Liver (tissue), 9 donors: ENCODE results near the gene TMED1. TPM values are rescaled to one million over a fixed set of nuclear protein-coding genes. Genes with fewer than 3 reads are reported as not detected.
A peak's percentile ranks its signal among the peaks of the same experiment; 100 is the strongest.

Experiments used
- DNase-seq: peaks from one replicate; pipeline ENCODE4 v3.0.0-alpha.2; 2017; ENCODE audit warnings: low spot score
- H3K27ac ChIP-seq, 2 donors: one replicate each; pipeline ENCODE4 v1.7.0; 2013; ENCODE audit warnings: inconsistent platforms in 2 of 2, low read length in 2 of 2, control low read depth in 1 of 2, low read depth in 1 of 2, mild to moderate bottlenecking in 1 of 2
- H3K27me3 ChIP-seq, 4 donors: one replicate each; pipeline versions ENCODE4 v1.6.1 to v1.7.0; 2013; ENCODE audit warnings: low read length in 3 of 4, inconsistent platforms in 1 of 4, mild to moderate bottlenecking in 1 of 4, moderate library complexity in 1 of 4; ENCODE audit not compliant: control insufficient read depth in 4 of 4, insufficient read depth in 4 of 4
- H3K36me3 ChIP-seq, 4 donors: one replicate each; pipeline versions ENCODE4 v1.6.1 to v1.7.0; 2013; ENCODE audit warnings: low read length in 3 of 4, mild to moderate bottlenecking in 3 of 4, low read depth in 1 of 4, moderate library complexity in 1 of 4; ENCODE audit not compliant: control insufficient read depth in 4 of 4, insufficient read depth in 3 of 4
- H3K4me1 ChIP-seq, 4 donors: one replicate each; pipeline versions ENCODE4 v1.6.1 to v1.7.0; 2013; ENCODE audit warnings: low read length in 3 of 4, mild to moderate bottlenecking in 3 of 4, moderate library complexity in 1 of 4; ENCODE audit not compliant: control insufficient read depth in 4 of 4, insufficient read depth in 4 of 4
- H3K4me3 ChIP-seq, 3 donors: one replicate each; pipeline versions ENCODE4 v1.6.1 to v1.7.0; 2013; ENCODE audit warnings: low read length in 3 of 3, control low read depth in 1 of 3, low read depth in 1 of 3, mild to moderate bottlenecking in 1 of 3
- H3K9ac ChIP-seq, 2 donors: one replicate each; pipeline ENCODE4 v1.7.0; 2013; ENCODE audit warnings: low read length in 2 of 2, mild to moderate bottlenecking in 2 of 2, moderate library complexity in 2 of 2, control low read depth in 1 of 2, low read depth in 1 of 2
- H3K9me3 ChIP-seq, 4 donors: one replicate each; pipeline versions ENCODE4 v1.6.1 to v1.7.0; 2013; ENCODE audit warnings: low read length in 3 of 4; ENCODE audit not compliant: control insufficient read depth in 4 of 4
- EGR1 ChIP-seq, 2 donors: IDR thresholded peaks; 2 replicates each; pipeline ENCODE4 v1.6.1; 2016 to 2018; ENCODE audit warnings: antibody characterized with exemption in 2 of 2, low read depth in 2 of 2
- FOXA1 ChIP-seq: IDR thresholded peaks from 2 replicates; pipeline ENCODE4 v1.6.1; 2016; ENCODE audit warnings: antibody characterized with exemption
- FOXA2 ChIP-seq: IDR thresholded peaks from 2 replicates; pipeline ENCODE4 v1.6.1; 2016; ENCODE audit warnings: antibody characterized with exemption
- GABPA ChIP-seq, 2 donors: IDR thresholded peaks in 1 of 2; conservative IDR thresholded peaks in 1 of 2; 2 replicates each; pipeline ENCODE4 v1.6.1; 2016; ENCODE audit warnings: antibody characterized with exemption in 2 of 2, mild to moderate bottlenecking in 1 of 2, moderate library complexity in 1 of 2
- HNF4A ChIP-seq, 2 donors: conservative IDR thresholded peaks; 2 replicates each; pipeline ENCODE4 v1.6.1; 2016; ENCODE audit warnings: antibody characterized with exemption in 2 of 2, mild to moderate bottlenecking in 2 of 2
- HNF4G ChIP-seq: IDR thresholded peaks from 2 replicates; pipeline ENCODE4 v1.6.1; 2016; ENCODE audit warnings: antibody characterized with exemption
- JUND ChIP-seq, 2 donors: IDR thresholded peaks; 2 replicates each; pipeline ENCODE4 v1.6.1; 2016; ENCODE audit warnings: antibody characterized with exemption in 2 of 2
- NR2F2 ChIP-seq: IDR thresholded peaks from 2 replicates; pipeline ENCODE4 v1.6.1; 2016; ENCODE audit warnings: antibody characterized with exemption
- RAD21 ChIP-seq, 2 donors: IDR thresholded peaks; 2 replicates each; pipeline ENCODE4 v1.6.1; 2016; ENCODE audit warnings: antibody characterized with exemption in 2 of 2, mild to moderate bottlenecking in 2 of 2
- RXRA ChIP-seq, 2 donors: IDR thresholded peaks; 2 replicates each; pipeline ENCODE4 v1.6.1; 2017 to 2018; ENCODE audit warnings: antibody characterized with exemption in 2 of 2, mild to moderate bottlenecking in 1 of 2
- SP1 ChIP-seq: IDR thresholded peaks from 2 replicates; pipeline ENCODE4 v1.6.1; 2018; ENCODE audit warnings: antibody characterized with exemption, mild to moderate bottlenecking
- TAF1 ChIP-seq: conservative IDR thresholded peaks from 2 replicates; pipeline ENCODE4 v1.6.1; 2016; ENCODE audit warnings: antibody characterized with exemption, mild to moderate bottlenecking
- YY1 ChIP-seq: IDR thresholded peaks from 2 replicates; pipeline ENCODE4 v1.6.1; 2016; ENCODE audit warnings: antibody characterized with exemption, mild to moderate bottlenecking
- WGBS: extraction: QIAGEN DNeasy Blood & Tissue Kit; methylation state at CpG from one replicate; pipeline ENCODE4 v1.1.7; 2013; 5-methylcytosine and 5-hydroxymethylcytosine counted together
- polyA plus RNA-seq, 2 donors: library from polyadenylated mRNA; stranded (reverse) in 1 of 2; unstranded in 1 of 2; fragments of 200-250 nt in 1 of 2; fragments of >200 nt in 1 of 2; fragmentation: Nextera tagmentation in 1 of 2; extraction: Ambion mirVana in 1 of 2; gene quantifications; one replicate each; pipeline versions ENCODE4 v1.2.1 to v1.2.3, GENCODE V29; 2013 to 2015
- total RNA-seq, 2 donors: library from RNA; depleted of rRNA; stranded (reverse); fragments of >200 nt; gene quantifications; one replicate each; pipeline ENCODE4 v1.2.3, GENCODE V29; 2014
- TF ChIP-seq, protein P1 (sequence below): IDR thresholded peaks from 2 replicates; pipeline ENCODE4 v1.6.1; 2016; ENCODE audit warnings: antibody characterized with exemption, mild to moderate bottlenecking
- TF ChIP-seq, protein P2 (sequence below): IDR thresholded peaks from 2 replicates; pipeline ENCODE4 v1.6.1; 2016; ENCODE audit warnings: antibody characterized with exemption
- TF ChIP-seq, protein P3 (sequence below): IDR thresholded peaks from 2 replicates; pipeline ENCODE4 v1.6.1; 2016; ENCODE audit warnings: antibody characterized with exemption
- donor health status: healthy.
- donor health status: healthy.
- donor health status: healthy.
- donor health status: healthy.
- donor health status: healthy.

Gene TMED1, protein sequence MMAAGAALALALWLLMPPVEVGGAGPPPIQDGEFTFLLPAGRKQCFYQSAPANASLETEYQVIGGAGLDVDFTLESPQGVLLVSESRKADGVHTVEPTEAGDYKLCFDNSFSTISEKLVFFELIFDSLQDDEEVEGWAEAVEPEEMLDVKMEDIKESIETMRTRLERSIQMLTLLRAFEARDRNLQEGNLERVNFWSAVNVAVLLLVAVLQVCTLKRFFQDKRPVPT
- total RNA-seq (10 to 100 TPM; 17.8 to 24.7 TPM), polyA plus RNA-seq (10 to 100 TPM; 28.4 to 34.7 TPM)

DNA sequence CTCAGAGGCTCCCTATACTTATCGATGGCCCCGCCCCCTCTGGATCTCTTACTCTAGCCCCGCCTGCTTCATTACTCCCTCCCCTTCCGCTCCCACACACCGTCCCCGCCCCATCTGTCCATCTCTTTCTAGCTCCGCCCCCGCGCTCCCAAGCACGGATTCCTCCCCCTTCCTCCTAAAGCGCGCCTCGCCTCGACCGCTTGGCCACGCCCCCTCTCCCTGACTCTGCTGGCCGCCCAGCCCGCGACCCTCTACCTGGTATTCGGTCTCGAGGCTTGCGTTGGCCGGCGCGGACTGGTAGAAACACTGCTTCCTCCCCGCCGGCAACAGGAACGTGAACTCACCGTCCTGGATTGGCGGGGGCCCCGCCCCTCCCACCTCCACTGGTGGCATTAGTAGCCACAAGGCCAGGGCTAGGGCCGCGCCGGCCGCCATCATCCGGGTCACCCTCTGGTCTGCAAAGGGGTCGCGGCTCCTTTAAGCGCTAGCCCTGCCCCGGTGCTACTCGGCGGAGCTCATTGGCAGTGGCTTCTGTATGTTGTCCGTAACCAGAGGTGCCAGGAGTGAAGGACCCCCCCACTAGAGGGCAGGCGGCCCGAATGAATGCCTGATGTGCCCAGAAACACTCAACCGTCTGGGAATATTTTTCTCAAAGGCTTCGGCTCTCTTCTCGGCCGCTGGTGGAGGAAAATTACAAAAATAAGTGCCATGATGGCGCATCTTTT, at the start of gene TMED1:
Gene TMED1 (minus strand): TSS at position 459 of the 725 bp plus-strand sequence. CDS start 21 bp downstream, at position 438.
- peak within 1 kb of the TSS; percentile 95 to 99 for H3K27ac ChIP-seq
- peaks cover 5 to 20% (median 8%) of the 10 kb centered on the region in 4 donors for H3K36me3 ChIP-seq
- peak; percentile 99 for DNase-seq
- H3K9me3 ChIP-seq, result no peaks in the 10 kb centered on the region
- H3K27me3 ChIP-seq, result no peaks in the 10 kb centered on the region
- peak within 1 kb of the TSS; percentile 72 to 75 for H3K9ac ChIP-seq
- H3K4me3 ChIP-seq, result peak within 1 kb of the TSS; percentile 69 to 97 (median 86)
- TF ChIP-seq FOXA1 (peak; percentile 45), JUND (IDR thresholded peaks at IDR 0.05) (peak in 1 of 2 donors; percentile 42), HNF4A (conservative IDR thresholded peaks at IDR 0.05) (no peak), RXRA (IDR thresholded peaks at IDR 0.05) (no peak), TAF1 (peak; percentile 36), NR2F2 (peak; percentile 62), EGR1 (IDR thresholded peaks at IDR 0.05; ENCODE audit: low read depth in 2 of 2) (peak in 1 of 2 donors; percentile 12), GABPA (IDR thresholded peaks at IDR 0.05 in 1 of 2, conservative IDR thresholded peaks at IDR 0.05 in 1 of 2) (peak in 1 of 2 donors; percentile 71), RAD21 (IDR thresholded peaks at IDR 0.05) (peak; percentile 28 to 43), FOXA2 (peak; percentile 9), SP1 (peak; percentile 78), YY1 (peak; percentile 95), HNF4G (no peak)
- TF ChIP-seq, protein P1, sequence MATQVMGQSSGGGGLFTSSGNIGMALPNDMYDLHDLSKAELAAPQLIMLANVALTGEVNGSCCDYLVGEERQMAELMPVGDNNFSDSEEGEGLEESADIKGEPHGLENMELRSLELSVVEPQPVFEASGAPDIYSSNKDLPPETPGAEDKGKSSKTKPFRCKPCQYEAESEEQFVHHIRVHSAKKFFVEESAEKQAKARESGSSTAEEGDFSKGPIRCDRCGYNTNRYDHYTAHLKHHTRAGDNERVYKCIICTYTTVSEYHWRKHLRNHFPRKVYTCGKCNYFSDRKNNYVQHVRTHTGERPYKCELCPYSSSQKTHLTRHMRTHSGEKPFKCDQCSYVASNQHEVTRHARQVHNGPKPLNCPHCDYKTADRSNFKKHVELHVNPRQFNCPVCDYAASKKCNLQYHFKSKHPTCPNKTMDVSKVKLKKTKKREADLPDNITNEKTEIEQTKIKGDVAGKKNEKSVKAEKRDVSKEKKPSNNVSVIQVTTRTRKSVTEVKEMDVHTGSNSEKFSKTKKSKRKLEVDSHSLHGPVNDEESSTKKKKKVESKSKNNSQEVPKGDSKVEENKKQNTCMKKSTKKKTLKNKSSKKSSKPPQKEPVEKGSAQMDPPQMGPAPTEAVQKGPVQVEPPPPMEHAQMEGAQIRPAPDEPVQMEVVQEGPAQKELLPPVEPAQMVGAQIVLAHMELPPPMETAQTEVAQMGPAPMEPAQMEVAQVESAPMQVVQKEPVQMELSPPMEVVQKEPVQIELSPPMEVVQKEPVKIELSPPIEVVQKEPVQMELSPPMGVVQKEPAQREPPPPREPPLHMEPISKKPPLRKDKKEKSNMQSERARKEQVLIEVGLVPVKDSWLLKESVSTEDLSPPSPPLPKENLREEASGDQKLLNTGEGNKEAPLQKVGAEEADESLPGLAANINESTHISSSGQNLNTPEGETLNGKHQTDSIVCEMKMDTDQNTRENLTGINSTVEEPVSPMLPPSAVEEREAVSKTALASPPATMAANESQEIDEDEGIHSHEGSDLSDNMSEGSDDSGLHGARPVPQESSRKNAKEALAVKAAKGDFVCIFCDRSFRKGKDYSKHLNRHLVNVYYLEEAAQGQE, result peak; percentile 83
- TF ChIP-seq, protein P2, sequence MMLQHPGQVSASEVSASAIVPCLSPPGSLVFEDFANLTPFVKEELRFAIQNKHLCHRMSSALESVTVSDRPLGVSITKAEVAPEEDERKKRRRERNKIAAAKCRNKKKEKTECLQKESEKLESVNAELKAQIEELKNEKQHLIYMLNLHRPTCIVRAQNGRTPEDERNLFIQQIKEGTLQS, result no peak
- TF ChIP-seq, protein P3, sequence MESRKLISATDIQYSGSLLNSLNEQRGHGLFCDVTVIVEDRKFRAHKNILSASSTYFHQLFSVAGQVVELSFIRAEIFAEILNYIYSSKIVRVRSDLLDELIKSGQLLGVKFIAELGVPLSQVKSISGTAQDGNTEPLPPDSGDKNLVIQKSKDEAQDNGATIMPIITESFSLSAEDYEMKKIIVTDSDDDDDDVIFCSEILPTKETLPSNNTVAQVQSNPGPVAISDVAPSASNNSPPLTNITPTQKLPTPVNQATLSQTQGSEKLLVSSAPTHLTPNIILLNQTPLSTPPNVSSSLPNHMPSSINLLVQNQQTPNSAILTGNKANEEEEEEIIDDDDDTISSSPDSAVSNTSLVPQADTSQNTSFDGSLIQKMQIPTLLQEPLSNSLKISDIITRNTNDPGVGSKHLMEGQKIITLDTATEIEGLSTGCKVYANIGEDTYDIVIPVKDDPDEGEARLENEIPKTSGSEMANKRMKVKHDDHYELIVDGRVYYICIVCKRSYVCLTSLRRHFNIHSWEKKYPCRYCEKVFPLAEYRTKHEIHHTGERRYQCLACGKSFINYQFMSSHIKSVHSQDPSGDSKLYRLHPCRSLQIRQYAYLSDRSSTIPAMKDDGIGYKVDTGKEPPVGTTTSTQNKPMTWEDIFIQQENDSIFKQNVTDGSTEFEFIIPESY, result no peak
- peaks cover 0 to 18% (median 10%) of the 10 kb centered on the region in 4 donors for H3K4me1 ChIP-seq
- under 1% methylated on average over 50 of the region's 50 CpGs for WGBS
